Right renal cortex interstitium (tissue), 3 donors: Measurements from ENCODE around the gene CDC14A. TPM values are rescaled to one million over a fixed set of nuclear protein-coding genes. Genes with fewer than 3 reads are reported as not detected.
A peak's percentile ranks its signal among the peaks of the same experiment; 100 is the strongest.

Source experiments
- DNase-seq, 3 donors: peaks; one replicate each; pipeline ENCODE4 v3.0.0-alpha.2; 2013; ENCODE audit warnings: low read depth in 3 of 3, low spot score in 2 of 3
- polyA plus RNA-seq, 3 donors: library from polyadenylated mRNA; unstranded; fragments of 120-200 nt; gene quantifications; one replicate each; pipeline ENCODE4 v1.2.1, GENCODE V29; 2013; ENCODE audit not compliant: insufficient read length in 3 of 3

The CDC14A gene
- polyA plus RNA-seq, 3 donors = 28.7 to 33.2 (median 30.3) TPM

DNA sequence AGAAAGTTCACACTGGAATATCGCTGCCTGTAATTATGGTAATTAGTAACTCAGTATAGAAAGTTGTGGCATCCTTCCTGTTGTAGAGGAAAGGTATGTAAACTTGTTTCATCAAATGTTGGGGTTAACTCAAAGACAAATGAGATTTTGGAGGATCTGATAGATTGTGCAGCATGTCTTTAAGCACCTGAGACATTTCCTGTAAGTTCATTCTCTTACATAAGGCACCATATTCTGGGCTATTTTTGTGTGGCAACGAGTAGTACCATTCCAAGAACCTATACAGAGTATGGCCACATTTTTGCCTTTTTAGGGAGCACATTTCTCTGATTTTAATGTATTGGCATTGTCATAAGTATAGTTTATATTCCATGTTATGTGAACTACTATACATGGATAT is 88.8 kb downstream of the CDC14A start:
- DNase-seq = no peak

DNA sequence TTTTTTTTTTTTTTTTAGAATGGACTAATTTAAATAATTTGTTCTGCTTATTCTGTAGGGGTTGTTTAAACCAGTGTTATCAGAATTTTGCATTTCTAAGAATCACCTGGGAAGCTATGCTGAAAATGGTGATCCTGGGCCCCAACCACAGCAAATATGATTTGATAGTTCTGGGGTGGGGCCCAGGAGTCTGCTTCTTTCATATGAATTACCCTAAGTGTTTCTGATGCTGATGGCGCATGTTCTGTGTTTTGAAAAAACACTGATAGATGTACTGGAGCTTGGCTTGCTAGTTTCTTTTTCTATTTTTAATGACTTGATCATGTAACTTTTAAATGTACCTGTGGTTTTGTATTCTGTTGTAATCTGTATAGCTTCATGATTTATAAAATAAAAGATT is 89.3 kb downstream of the CDC14A start:
- DNase-seq = no peak

DNA sequence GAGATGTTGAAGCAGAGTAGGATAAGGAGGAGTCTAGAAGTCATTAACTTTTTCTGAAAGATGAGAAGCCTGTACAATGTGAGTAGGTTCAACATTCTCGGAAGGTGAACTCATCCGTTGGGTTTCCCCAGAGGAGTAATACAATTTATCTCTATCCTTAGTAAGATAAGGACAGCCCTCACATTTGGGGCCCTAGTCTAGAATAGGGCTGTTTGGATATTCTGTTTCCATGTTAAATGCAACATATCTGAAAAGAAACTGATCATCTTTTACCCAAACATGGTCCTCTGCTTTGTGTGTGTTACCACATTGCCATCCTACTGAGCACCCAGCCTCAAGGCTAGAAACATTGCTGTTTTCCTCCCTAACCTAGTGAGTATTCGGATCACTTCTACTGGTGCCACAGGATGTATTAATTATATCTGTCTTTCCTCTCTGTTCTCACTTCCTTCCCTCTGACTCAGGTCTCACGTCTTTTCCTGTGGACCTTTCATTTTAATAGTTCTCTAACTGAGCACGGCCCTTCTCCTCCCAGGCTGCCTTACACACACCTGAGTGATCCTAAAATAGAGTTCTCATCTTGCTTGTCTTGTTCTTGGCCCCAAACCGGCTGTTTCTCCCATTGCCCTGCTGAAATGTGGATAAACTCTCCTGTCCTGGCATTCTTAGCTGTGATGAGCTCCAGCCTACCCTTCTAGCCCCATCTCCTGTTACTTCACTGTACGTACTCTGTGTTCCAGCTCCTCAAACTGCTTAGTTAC is 91.7 kb downstream of the CDC14A start:
- no peak for DNase-seq

DNA sequence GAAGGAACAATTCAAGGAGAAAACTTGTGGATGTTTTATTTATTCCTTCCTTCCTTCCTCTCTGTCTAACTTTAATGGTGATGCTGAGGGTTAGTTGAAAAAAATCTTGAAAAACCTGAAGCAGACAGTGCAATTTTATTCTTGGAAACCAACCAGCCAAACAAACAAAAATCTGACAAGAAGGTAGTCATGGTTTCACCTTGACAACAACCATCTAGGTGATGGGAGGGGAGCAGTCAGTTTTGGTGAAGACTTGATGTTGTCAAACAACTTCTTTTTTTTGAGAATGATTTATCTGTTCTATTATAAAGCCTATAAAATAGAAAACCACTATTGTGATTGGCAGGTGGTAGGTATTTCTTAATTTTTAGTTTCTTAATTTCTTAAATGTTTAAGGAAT is 93.3 kb downstream of the CDC14A start:
- no peak for DNase-seq

DNA sequence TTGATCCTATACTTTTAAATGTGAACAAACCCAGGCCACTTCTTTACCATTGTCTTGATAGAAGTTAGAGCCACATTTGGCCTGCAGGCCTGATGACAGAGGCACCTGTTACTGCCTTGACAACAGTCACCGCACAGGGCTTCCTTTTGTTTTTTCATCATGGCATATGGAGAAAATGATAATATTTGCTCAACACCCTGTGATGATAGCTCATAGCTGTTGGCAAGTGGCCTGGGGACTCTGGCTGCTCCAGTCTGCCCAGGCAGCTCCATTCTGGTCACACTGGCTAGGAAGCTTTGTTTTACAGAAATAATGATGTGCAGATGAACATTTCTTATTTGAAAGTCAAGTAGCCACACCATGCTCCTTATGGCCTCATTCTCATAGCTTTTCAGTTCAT is 96.1 kb downstream of the CDC14A start:
- DNase-seq = no peak

DNA sequence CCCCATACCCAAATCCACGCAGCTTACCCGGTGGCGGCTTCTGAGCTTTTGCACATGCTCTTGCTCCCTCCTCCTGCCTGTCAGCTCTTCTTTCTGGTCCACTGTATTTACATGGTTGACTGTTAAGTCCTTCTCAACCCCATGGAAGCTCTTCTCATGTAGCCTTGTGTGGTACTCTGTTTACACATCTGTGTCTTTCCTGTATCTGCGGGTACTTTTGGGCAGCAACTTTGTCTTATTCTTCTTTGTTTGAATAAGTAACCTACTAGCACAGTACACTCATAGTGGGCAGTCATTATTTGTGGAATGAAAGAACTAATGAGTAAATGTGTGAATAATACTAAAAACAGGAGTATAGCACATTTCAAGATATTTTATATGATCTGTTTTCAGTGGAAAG is 97.2 kb downstream of the CDC14A start:
- DNase-seq = no peak

DNA sequence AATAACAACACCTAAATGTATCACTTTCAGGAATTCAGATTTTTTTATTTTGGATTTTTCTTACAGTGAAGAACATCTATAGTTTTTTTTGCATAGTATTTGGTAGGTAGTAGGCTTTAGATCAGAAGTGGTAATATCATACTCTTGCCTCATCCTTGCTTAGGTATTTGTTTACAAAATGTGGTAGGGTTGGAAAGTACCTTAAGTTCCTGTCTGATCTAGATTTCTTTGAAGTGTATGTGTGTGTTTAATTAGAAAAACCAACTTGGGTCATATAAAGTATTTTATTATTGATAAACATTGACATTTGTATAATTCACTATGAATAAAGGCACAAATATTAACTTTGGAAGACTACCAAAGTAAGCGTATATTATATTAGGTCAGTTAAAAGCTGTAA is 100.3 kb downstream of the CDC14A start:
- no peak for DNase-seq

DNA sequence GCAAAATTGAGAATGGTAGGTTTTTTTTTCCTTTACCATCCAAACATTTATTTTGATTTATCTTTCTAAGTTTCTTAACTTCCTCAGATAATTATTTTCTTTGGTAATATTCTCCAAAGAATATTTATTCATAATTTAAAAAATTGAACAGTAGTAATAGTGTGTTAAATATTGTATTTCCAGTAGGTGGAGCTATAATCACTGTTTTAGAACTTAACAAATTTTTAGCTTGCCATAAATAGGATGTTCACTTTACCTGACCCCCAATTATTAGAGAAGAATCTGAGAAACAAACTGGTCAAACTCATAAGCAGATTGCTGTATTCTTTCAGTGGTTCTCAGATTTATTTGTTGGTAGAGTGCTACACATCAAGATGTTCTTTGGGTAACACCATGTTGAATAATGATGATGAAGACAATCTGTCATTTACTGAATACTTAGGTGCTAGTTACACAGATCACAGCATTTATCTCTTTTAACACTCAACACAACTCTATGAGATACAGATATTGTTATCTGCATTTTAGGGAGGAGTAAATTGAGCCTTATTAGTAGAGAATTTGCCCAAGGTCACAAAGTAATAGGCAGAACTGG is 103.3 kb downstream of the CDC14A start:
- DNase-seq = no peak

DNA sequence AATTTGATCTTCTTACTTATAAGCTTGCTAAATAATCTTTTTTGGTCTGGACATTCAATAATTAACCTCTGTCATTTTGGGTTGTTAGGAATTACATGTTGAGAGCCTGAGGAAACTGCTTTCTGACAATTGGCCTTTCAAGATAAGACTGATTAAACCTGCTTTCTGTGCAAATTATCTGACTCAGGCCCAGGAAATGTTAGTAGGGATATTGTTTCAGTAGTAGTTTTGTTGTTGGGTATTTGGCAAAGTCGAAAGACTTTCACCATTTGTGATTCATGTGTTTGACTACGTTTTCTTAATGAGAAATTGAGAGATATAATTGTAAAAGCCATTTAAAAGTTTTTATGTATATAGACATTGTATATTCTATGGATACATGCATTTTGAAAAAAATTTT is 104.6 kb downstream of the CDC14A start:
- no peak for DNase-seq

DNA sequence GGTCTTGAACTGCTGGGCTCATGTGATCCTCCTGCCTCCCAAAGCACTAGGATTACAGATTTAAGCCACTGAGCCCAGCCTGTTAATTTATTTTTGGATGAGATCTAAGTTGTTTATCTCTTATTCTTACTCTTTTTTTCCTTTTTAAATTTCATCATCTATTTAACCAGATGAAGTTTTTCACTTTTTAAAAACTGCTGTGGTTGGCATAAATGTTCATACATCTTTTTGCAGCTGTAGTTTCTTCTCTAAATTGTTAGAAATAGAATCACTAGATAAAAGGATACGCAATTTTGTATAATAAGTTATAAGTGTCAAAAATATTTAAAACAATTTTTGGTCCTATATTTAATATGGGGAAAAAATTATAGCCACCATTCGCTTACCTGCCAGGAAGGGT is 105.4 kb downstream of the CDC14A start:
- DNase-seq = no peak

DNA sequence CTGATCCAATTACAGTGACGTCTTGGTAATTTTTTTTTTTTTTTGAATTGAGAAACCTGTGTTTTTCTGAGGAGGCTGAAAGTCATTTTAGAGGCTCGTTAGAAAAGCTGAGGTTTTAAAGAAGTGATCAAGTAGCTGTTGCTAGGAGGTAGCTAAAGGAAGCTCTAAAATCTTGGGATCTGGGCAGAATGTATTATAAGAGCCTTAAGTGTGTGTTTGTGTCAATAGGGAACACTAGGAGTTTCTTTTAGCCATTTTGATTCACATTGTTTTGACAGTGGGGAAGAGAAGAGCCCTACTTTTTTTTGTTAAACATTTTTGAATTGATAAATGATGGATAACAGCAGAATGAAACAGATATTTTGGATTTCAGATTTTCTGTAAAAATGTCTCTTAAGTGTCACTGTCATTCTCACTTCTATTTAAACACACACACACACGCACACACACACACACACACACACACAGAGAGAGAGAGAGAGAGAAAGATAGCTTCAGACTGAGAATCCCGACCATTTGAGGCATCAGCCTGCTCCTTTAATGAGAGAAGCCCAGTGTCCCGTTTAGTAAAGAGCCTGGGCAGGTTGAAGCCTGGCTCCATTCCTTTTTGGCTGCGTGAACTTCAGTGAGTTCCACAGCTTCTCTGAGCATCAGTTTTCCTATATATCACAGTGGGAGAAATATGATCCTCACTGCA is 106.5 kb downstream of the CDC14A start:
- DNase-seq = no peak

DNA sequence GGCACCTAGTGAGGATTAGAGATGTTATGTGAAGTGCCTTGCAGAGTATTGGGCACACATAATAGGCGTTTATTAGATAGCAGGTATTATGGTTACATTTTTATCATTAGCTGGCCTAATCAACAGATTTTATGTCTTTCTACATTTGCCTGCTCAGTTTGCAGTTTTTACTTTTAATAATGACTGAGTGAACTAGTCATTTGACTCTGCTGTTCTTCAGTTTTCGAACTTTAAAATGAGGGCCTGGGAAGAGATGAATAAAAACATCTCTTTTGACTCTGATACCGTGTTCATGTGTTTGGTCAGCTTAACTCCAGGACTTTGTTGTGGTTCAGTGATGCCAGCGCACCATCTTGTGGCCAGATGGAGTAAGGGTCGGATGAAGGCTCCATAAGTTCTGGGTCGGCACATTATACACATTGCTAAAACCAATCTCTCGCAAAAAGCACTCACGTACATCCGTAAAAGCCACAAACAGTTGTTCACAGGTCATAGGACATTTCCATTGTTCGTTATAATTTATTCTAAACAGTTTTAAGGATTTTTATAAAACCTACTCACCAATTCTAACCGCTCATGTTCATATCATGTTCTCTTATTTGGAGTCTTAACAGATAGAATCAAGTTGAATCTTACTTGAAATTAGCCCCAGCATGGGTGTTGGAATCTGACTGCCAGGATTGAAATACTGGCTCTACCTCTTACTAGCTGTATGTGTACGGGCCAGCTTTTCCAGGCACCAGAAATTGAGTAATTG is 107.2 kb downstream of the CDC14A start:
- DNase-seq = peak in 2 of 3 donors; percentile 67 to 75

DNA sequence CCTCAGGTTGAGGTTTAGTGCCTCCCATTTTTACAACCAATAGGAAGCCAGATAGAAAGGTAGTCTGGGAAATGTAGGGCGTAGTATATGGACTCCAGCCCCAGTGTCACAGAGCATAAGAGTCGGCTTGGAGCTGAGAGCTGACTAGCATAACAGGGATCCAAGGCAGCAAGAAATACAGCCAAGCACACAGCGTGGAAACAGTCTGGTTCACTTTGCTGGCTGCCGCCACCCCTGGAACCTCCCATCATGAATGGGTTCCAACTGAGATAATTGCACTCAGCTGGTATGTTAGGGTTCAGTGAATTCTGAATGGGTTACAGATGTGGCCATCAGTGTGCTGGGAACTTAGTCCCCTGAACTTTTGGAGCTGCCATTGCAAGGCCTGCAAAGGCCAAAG is 108.9 kb downstream of the CDC14A start:
- no peak for DNase-seq

DNA sequence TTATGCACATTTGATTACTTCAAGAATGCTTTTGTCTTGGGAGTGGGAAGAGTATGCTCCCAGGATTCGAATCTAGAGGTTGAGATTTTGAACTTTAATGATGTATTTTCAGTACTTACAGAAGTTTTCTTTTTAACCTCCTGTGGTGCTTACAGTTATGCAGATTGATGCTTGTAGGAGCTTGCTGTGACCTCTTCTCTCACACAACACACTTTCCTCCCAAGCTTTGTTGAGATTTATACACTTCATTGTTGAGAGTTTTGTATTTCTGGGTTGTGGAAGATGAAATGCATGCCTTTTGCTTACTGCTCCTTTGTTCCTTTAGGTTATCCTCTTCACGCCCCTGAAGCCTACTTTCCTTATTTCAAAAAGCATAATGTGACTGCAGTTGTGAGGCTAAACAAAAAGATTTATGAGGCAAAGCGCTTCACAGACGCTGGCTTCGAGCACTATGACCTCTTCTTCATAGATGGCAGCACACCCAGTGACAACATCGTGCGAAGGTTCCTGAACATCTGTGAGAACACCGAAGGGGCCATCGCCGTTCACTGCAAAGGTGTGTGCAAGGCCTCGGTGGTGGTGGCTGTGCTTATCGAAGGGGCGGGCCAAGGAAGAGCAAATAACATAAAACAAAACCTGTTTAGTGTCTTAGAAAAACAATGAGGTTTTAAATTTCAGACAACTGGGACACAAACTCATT is 110.2 kb downstream of the CDC14A start:
- no peak for DNase-seq

DNA sequence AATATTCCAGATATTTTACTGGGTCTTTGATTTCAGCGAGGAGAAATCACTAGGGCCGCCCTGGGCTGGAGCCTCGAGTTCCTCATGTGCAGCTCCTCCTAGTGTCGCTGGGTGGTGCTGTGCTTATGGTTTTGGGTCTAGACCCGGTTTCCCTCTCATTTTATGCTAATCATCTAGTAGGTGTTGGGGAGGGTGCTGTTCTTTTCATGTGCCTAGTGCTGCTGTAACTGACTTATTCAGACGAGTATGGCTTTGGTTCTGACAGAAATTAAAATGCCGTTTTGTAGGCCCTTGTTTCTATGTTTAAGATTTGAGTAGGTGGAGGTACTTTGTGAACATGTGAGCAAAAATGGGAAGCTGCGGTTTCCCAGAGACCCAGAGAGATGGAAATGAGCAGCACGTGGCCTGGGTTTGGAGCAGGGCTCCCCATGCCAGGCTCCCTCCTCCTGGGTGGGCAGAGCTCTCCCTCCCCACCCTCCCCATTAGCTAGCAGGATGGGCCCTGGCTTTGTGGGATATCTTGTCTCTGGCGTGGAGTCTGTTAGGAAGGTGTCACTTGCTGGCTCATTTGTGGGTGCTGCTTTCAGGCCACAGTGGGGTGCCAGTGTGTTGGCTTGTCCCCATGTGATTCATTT is 111.6 kb downstream of the CDC14A start:
- peak in 1 of 3 donors; percentile 45 for DNase-seq

DNA sequence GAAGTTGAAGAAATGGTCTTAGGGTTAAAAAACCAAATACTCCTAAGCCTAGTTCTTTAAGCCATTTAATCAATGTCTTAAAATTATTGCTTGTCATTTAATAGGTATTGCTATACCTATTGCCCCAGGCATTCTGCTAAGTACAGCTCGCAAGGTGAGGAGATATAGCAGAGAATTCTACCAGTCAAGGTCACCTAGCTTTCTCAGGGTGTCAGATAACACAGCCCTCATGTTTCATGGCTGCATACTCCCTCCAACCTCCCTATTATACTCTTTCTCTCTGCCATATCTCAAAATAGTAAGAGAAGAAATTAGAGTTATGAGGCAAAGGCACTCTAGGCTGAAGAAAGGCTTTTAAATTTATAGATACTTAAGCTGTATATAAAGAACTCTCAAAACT is 117.3 kb downstream of the CDC14A start:
- DNase-seq = no peak

DNA sequence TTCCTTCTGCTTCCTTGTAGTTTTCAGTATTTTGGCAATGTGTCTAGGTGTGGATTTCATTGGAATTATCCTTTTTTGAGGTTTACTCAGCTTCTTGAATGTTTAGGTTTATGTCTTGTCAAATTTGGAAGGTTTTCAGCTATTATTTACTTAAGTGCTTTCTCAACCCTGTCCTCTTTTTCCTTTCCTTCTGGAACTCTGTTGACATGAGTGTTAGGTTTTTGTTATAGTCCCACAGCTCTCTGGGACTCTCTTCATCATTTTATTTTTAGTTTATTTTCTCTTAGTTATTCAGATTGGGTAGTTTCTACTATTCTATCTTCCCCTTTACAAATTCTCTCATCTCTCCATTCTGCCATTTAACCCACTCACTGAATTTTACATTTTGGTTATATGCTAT is 122.5 kb downstream of the CDC14A start:
- DNase-seq = no peak

DNA sequence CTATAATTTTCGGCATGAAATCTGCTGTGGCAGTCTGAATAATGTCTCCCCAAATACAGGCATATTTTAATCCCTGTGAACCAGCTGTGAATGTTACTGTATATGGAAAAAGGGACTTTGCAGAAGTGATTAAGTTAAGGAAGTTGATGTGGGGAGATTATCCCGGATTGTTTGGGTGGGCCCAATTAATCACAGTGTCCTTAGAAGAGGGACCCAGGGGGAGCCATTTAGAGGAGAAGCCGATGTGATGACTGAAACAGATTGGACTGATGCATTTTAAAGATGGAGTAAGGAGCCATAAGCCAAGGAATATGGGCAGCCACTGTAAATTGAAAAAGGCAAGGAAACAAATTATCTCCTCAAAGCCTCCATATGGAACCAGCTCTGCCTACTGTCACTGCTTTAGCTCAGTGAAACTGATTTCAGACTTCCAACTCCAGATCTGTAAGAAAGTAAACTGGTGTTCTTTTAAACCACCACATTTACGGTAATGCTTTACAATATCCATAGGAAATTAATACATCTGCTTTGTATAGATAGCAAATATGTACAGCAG is 124.5 kb downstream of the CDC14A start:
- DNase-seq = no peak

DNA sequence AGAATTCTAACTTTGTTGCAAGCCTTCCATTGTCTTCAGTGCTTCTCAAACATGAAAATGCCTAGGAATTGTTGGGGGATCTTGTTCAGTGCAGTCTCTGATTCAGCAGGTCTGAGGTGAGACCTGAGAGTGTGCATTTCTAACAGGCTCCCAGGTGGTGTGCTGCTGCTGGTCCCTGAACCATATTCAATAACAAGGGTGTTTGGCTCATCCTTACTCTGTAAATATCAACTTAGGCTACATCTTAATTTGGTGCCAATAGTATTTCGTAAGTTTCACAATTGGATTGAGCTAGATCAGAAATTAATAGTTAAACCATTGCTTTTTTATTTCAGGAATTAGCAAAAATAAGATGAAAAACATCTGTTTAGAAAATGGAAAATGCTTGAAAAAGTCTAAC is 126.5 kb downstream of the CDC14A start:
- no peak for DNase-seq
